BE2C (cell line): ENCODE results near the gene GLIS1.

Experiments
- DNase-seq: peaks from one replicate; pipeline ENCODE4 v3.0.0-alpha.2; 2020
- H3K27me3 ChIP-seq: fragments of 250-450 bp; sonication (Bioruptor Pico); 2 replicates; pipeline ENCODE4 v1.5.1; 2020; ENCODE audit warnings: mild to moderate bottlenecking
- H3K36me3 ChIP-seq: fragments of 250-450 bp; sonication (Bioruptor Pico); 2 replicates; pipeline ENCODE4 v1.5.1; 2020; ENCODE audit warnings: mild to moderate bottlenecking
- H3K4me1 ChIP-seq: fragments of 250-450 bp; sonication (Bioruptor Pico); 2 replicates; pipeline ENCODE4 v1.5.1; 2020
- H3K4me3 ChIP-seq: 2 replicates; pipeline ENCODE4 v1.5.1; 2011; ENCODE audit warnings: low read depth, low read length
- H3K9me3 ChIP-seq: fragments of 250-450 bp; sonication (Bioruptor Pico); 2 replicates; pipeline ENCODE4 v1.5.1; 2020
- TF ChIP-seq, protein P1 (sequence below): IDR thresholded peaks from 2 replicates; pipeline ENCODE4 v1.5.1; 2012; ENCODE audit warnings: mild to moderate bottlenecking, low read depth, low read length

GLIS1 gene

DNA sequence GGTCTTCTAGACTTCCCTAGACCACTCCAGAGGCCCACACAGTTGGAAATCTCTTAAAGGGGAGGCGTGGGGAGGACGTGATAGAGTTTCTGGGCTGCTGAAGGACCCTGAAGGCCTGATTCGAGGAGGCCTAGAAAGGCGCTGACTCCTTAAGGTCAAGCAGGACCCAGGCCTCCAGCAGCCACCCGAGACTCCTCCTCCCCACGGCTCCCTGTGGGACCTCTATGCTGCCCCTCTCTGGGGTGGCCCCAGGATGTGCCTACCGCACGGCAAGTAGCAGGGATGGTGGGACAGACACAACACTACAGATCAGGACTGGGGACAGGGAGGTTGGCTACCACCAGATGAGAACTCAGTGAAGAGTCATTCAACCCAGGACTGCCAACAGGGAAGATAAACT lies 77.5 kb downstream of the GLIS1 start:
- Histone ChIP-seq H3K9me3 (no peaks in the 10 kb centered on the region), H3K4me1 (no peaks in the 10 kb centered on the region), H3K27me3 (no peaks in the 10 kb centered on the region), H3K36me3 (no peaks in the 10 kb centered on the region), H3K4me3 (no peak overlapping the region)
- TF ChIP-seq, protein P1, sequence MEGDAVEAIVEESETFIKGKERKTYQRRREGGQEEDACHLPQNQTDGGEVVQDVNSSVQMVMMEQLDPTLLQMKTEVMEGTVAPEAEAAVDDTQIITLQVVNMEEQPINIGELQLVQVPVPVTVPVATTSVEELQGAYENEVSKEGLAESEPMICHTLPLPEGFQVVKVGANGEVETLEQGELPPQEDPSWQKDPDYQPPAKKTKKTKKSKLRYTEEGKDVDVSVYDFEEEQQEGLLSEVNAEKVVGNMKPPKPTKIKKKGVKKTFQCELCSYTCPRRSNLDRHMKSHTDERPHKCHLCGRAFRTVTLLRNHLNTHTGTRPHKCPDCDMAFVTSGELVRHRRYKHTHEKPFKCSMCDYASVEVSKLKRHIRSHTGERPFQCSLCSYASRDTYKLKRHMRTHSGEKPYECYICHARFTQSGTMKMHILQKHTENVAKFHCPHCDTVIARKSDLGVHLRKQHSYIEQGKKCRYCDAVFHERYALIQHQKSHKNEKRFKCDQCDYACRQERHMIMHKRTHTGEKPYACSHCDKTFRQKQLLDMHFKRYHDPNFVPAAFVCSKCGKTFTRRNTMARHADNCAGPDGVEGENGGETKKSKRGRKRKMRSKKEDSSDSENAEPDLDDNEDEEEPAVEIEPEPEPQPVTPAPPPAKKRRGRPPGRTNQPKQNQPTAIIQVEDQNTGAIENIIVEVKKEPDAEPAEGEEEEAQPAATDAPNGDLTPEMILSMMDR, result no peak
- no peak for DNase-seq

DNA sequence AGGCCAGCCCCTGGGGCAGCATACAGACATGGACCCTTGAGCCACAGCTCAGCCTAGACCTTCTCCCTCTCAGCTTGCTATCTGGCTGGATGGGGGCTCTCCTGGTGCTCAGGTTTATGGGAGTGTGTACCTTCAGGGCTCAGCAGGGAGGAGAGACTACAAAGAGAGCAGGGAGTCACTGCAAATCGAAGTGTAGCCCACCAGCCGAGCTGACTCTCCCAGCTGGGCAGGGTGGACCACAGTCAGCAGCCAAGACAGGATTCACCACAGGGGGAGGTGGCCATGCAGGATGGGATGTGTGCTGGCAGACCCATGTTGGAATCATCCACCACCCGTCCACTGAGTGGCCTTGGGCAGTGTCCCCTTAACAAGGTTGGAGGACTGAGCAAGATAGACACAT lies 78.3 kb downstream of the GLIS1 start:
- H3K27me3 ChIP-seq, result no peaks in the 10 kb centered on the region
- no peaks in the 10 kb centered on the region for H3K4me1 ChIP-seq
- H3K9me3 ChIP-seq, result no peaks in the 10 kb centered on the region
- TF ChIP-seq, protein P1, result no peak
- H3K36me3 ChIP-seq, result no peaks in the 10 kb centered on the region
- DNase-seq, result no peak
- H3K4me3 ChIP-seq, result no peak overlapping the region

DNA sequence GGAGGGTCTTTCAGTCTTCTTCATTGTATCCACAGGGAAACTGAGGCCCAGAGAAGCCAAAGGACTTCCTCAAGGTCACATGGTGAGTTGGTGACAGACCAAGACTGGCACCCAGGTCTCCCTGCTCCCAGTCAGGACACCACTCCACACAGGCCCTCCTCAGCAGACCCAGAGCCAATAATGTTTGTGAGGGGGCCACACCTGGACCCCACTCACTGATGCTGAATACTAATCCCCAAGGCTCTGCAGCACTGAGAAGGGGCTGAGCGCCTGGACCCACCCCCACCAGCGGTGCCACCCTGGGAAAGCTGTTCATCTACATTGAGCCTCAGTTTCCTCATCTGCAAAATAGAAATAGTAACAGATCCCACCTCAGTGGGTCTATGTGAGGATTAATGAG lies 79.5 kb downstream of the GLIS1 start:
- Histone ChIP-seq H3K9me3 (no peaks in the 10 kb centered on the region), H3K4me3 (no peak overlapping the region), H3K27me3 (no peaks in the 10 kb centered on the region), H3K4me1 (no peaks in the 10 kb centered on the region), H3K36me3 (no peaks in the 10 kb centered on the region)
- no peak for DNase-seq
- TF ChIP-seq, protein P1, result no peak

DNA sequence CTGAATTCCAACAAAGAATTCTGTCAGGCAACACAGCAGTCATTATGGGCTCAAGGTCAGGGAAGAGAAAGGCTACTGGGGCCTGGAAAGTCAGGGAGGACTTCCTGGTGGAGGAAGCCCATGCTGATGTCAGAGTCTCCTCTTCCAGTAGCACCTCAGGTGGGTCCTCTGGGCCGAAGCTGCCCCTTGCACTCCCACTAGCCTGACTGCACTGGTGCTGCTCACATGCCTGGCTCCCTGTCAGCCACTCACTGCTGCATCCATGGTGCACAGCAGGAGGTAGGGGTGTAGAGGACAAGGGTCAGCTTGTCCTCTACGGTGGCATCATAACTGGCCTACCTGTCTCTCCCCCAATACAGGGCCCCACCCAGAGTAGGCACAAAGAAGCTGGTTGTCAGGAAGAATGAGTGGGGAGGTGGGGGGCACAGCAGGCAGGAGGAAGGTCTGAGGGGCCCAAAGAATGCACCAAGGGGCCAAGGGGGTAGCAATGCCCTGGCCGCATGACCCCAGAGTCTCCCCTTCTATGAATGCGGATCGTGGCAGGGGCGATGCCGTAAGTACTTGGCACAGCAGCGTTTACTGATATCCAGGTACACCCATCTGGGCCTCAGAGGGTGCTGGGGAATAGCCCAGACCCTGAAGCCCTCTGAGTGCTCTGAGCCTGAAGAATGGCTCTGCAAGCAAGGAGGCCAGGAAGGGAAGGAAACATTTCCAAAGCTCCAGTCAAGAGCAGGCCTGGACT lies 80.3 kb downstream of the GLIS1 start:
- H3K4me3 ChIP-seq, result no peak overlapping the region
- no peaks in the 10 kb centered on the region for H3K4me1 ChIP-seq
- no peaks in the 10 kb centered on the region for H3K27me3 ChIP-seq
- no peak for DNase-seq
- H3K9me3 ChIP-seq, result no peaks in the 10 kb centered on the region
- TF ChIP-seq, protein P1, result no peak
- H3K36me3 ChIP-seq, result no peaks in the 10 kb centered on the region

DNA sequence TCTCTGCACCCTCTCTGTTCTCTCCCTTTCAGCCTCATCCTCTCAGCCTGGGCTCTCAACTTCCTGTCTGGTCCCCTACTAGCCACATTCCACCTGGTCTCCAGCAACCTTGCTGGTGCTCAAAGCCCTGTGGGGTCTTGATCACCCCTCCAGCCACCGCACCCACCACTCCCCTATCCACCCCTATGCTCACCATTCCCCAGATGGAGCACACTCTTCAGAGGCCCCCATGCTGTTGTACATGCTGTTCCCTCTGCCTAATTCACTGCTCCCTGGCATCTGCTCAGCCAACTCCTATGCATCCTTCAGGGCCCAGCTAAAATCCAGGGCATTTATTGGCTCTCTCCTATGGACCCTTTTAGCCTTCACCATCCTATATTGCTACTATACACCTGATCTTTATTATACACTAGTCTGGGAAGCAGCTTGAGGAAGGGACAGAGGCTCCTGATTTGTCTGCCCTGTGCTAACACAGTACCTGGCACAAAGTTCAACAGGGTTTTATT lies 81.0 kb downstream of the GLIS1 start:
- Histone ChIP-seq H3K4me1 (no peaks in the 10 kb centered on the region), H3K9me3 (no peaks in the 10 kb centered on the region), H3K36me3 (no peaks in the 10 kb centered on the region), H3K27me3 (no peaks in the 10 kb centered on the region), H3K4me3 (no peak overlapping the region)
- TF ChIP-seq, protein P1, result no peak
- no peak for DNase-seq

DNA sequence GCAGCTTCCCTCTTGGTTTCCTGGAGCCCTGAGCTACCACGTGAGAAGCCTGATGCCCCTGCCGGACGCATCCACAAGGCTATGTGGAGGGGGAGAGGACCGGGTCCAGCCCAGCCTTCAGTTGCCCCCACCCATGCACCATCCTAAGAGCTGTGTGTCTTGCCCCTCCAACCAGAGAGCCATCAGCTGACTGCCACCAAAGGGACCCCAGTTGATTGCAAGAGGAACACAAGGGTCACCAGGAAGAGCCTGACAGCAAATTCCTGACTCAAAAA lies 81.5 kb downstream of the GLIS1 start:
- Histone ChIP-seq H3K4me1 (no peaks in the 10 kb centered on the region), H3K27me3 (no peaks in the 10 kb centered on the region), H3K36me3 (no peaks in the 10 kb centered on the region), H3K4me3 (no peak overlapping the region), H3K9me3 (no peaks in the 10 kb centered on the region)
- TF ChIP-seq, protein P1, result no peak
- DNase-seq, result no peak
